Heart right ventricle (tissue), 16 donors: Measurements from ENCODE around the gene RABAC1. TPM values are rescaled to one million over a fixed set of nuclear protein-coding genes. Genes with fewer than 3 reads are reported as not detected.
A peak's percentile ranks its signal among the peaks of the same experiment; 100 is the strongest.

Experiments used
- ATAC-seq, 8 donors: fragments of 200-7000 bp; cut with Tn5 transposase; one replicate each; pipeline ENCODE4 v1.9.1; 2020; ENCODE audit warnings: mild to moderate bottlenecking in 8 of 8, moderate library complexity in 8 of 8, moderate number of reproducible peaks in 1 of 8
- DNase-seq, 2 donors: peaks; one replicate each; pipeline ENCODE4 v3.0.0-alpha.2; 2020
- H3K27ac ChIP-seq, 10 donors: fragments of 200-600 bp; sonication (generic) in 2 of 10; one replicate each; pipeline versions ENCODE4 v1.5.0 to v1.8.0; 2020 to 2022; ENCODE audit warnings: mild to moderate bottlenecking in 3 of 10
- H3K27me3 ChIP-seq, 7 donors: fragments of 200-600 bp; one replicate each; pipeline ENCODE4 v1.8.0; 2021 to 2022; ENCODE audit warnings: mild to moderate bottlenecking in 2 of 7
- H3K36me3 ChIP-seq, 9 donors: fragments of 200-600 bp; sonication (generic) in 1 of 9; one replicate each; pipeline versions ENCODE4 v1.5.0 to v1.8.0; 2020 to 2022; ENCODE audit warnings: mild to moderate bottlenecking in 2 of 9
- H3K4me1 ChIP-seq, 9 donors: fragments of 200-600 bp; sonication (generic) in 1 of 9; one replicate each; pipeline versions ENCODE4 v1.5.0 to v1.8.0; 2020 to 2022; ENCODE audit warnings: mild to moderate bottlenecking in 4 of 9
- H3K4me3 ChIP-seq, 10 donors: fragments of 200-600 bp; sonication (generic) in 2 of 10; one replicate each; pipeline versions ENCODE4 v1.5.0 to v1.8.0; 2020 to 2022; ENCODE audit warnings: mild to moderate bottlenecking in 7 of 10, moderate library complexity in 2 of 10
- H3K9me3 ChIP-seq, 11 donors: fragments of 200-600 bp in 10 of 11; sonication (generic) in 2 of 11; one replicate each; pipeline versions ENCODE4 v1.5.0 to v1.8.0; 2013 to 2022; ENCODE audit warnings: mild to moderate bottlenecking in 2 of 11, control low read depth in 1 of 11, moderate library complexity in 1 of 11
- CTCF ChIP-seq, 9 donors: fragments of 200-600 bp; sonication (generic) in 2 of 9; IDR thresholded peaks; one replicate each; pipeline versions ENCODE4 v1.5.0 to v1.8.0; 2021 to 2022; ENCODE audit warnings: antibody characterized with exemption in 9 of 9, mild to moderate bottlenecking in 5 of 9, moderate library complexity in 1 of 9
- WGBS, 2 donors: extraction: QIAGEN DNeasy Blood & Tissue Kit; methylation state at CpG; one replicate each; pipeline ENCODE4 v1.1.7; 2013; ENCODE audit warnings: inconsistent platforms in 1 of 2; 5-methylcytosine and 5-hydroxymethylcytosine counted together
- intact Hi-C, 10 donors: fragments of 100-400 bp; cut with DNase I; formaldehyde crosslinking; loops; one replicate each; pipeline versions ENCODE4 v1.11.1 to v1.14.2; 2022
- polyA plus RNA-seq, 2 donors: library from polyadenylated mRNA; stranded (reverse); fragments of 200-250 nt; gene quantifications; one replicate each; pipeline ENCODE4 v1.2.3, GENCODE V29; 2013
- total RNA-seq, 10 donors: library from RNA; stranded (reverse); fragmentation: NEBNext Ultra II Directional in 3 of 10; extraction: Animal tissue kit (Norgen Biotek cat#: 25700) in 3 of 10; gene quantifications; one replicate each; pipeline versions ENCODE4 v1.2.1 to v1.2.4, GENCODE V29; 2021 to 2023
- donor health status: Arrhythmogenic right ventricular cardiomyopathy.
- donor health status: ischemic (EF 13 %, LVEDD 7.1; RV severe dilation, severe dysfunction).
- donor health status: healthy with polysubstance abuse.
- donor health status: DM: no; HTN: yes; CAD: no.
- donor health status: DM: no; HTN: no; CAD: no.
- donor health status: ischemic (EF 25% LVEDD 6.9; RV normal size, moderate dysfunction).
- donor health status: ischemic (EF 25% LVEDD 5.7; RV mildly dilated, moderate dysfunction).
- donor health status: healthy.
- donor health status: DM: yes; HTN: yes; CAD: no.
- donor health status: Ischemic cardiomyopathy.
- donor health status: ischemic (EF 35%, LVEDD 5.7; RV mildly dilated, moderate dysfunction).
- donor health status: nonischemic (EF 11% LVEDD 7.7; RV severe dilation, severe dysfunction).
- donor health status: DM: yes; HTN: yes; CAD: no.
- donor health status: PGD.
- donor health status: ischemic (EF 29% LVEDD 5.4; RV normal size, mild dysfunction).
- donor health status: nonischemic (EF 23%, LVEDD 6.1; RV moderate dilation, normal function).

RABAC1 gene
- total and polyA plus RNA-seq, 12 donors, result 34.5 to 270 (median 54.8) TPM

GRCh38 chr19:41918653-41919244, 40.4 kb downstream of the RABAC1 start:
- Histone ChIP-seq H3K4me3 (no peak overlapping the region), H3K36me3 (no peaks in the 10 kb centered on the region), H3K27me3 (peaks cover 14 to 92% (median 86%) of the 10 kb centered on the region in 7 donors), H3K4me1 (peaks cover 0 to 3% (median 0%) of the 10 kb centered on the region in 9 donors), H3K9me3 (no peaks in the 10 kb centered on the region), H3K27ac (no peak overlapping the region)
- DNase-seq (no peak), ATAC-seq (no peak)
- intact Hi-C loops, result no loop called here
- WGBS, 2 donors, result 91 to 95% methylated on average over 5 of the region's 5 CpGs
- no peak for TF ChIP-seq CTCF (IDR thresholded peaks at IDR 0.05)

DNA sequence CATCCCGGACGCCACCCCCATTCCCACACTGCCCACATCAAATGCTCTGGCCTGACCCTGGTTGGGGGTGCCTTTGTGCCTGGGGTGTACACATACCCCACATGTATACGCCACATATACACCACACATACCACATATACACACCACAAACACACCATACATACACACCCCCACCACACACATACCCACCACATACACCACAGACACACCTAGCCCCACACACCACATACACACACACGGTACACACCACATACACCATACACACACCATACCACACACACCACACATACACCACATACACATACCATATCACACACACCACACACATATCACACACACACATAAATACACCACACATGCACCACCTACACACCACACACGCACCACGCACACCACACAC, 41.0 kb downstream of the RABAC1 start:
- H3K4me3 ChIP-seq, result no peak overlapping the region
- no peaks in the 10 kb centered on the region for H3K9me3 ChIP-seq
- intact Hi-C loops, result no loop called here
- peaks cover 14 to 95% (median 88%) of the 10 kb centered on the region in 7 donors for H3K27me3 ChIP-seq
- no peak for TF ChIP-seq CTCF (IDR thresholded peaks at IDR 0.05)
- H3K36me3 ChIP-seq, result no peaks in the 10 kb centered on the region
- no peak overlapping the region for H3K27ac ChIP-seq
- WGBS, 2 donors, result 79 to 86% methylated on average over 6 of the region's 6 CpGs
- no peak for ATAC-seq
- peaks cover 0 to 3% (median 0%) of the 10 kb centered on the region in 9 donors for H3K4me1 ChIP-seq
- DNase-seq, result no peak

DNA sequence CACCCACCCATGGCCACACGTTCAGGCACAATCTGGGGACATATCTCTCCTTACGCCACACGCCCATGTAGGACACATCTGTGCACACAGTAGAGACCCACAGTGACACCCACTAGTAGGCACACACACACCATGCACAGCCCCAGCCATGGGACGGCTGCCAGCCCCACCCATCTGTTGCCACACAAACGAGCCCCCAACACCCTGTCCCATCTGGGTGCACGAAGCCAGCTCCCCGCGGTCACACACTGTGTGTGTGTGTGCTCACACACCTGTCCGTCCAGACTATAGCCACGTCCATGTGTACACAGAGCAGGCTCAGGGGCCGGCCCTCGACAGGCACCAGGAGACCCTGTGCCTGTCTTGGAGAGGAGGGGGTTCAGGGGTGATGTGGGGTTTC, 41.4 kb downstream of the RABAC1 start:
- Histone ChIP-seq H3K4me3 (no peak overlapping the region), H3K27ac (no peak overlapping the region), H3K9me3 (no peaks in the 10 kb centered on the region), H3K27me3 (peaks cover 10 to 95% (median 88%) of the 10 kb centered on the region in 7 donors), H3K4me1 (peaks cover 0 to 3% (median 0%) of the 10 kb centered on the region in 9 donors), H3K36me3 (no peaks in the 10 kb centered on the region)
- TF ChIP-seq CTCF (IDR thresholded peaks at IDR 0.05), result no peak
- intact Hi-C loops, result no loop called here
- DNase-seq (no peak), ATAC-seq (peak in 1 of 8 donors; percentile 18)
- 60 to 61% methylated on average over 12 of the region's 12 CpGs for WGBS, 2 donors

GRCh38 chr19:41915776-41916414, 43.2 kb downstream of the RABAC1 start:
- Histone ChIP-seq H3K36me3 (no peaks in the 10 kb centered on the region), H3K4me3 (no peak overlapping the region), H3K27ac (no peak overlapping the region), H3K27me3 (peaks cover 7 to 95% (median 88%) of the 10 kb centered on the region in 7 donors), H3K9me3 (no peaks in the 10 kb centered on the region), H3K4me1 (peaks cover 0 to 3% (median 0%) of the 10 kb centered on the region in 9 donors)
- no peak for ATAC-seq
- TF ChIP-seq CTCF (IDR thresholded peaks at IDR 0.05), result no peak
- intact Hi-C loops, result no loop called here
- DNase-seq, result no peak
- 24 to 29% methylated on average over 27 of the region's 27 CpGs for WGBS, 2 donors
